ENCODE measurements around the gene ETV5.

ETV5 gene

GRCh38 chr3:186121278-186121677 lies 12.4 kb upstream of the ETV5 start:
- Histone ChIP-seq H3K4me2 (ENCODE audit: low read length) (no peak overlapping the region), H3K9me3 (replicated peaks; ENCODE audit: low read length) (no peaks in the 10 kb centered on the region), H3K9ac (ENCODE audit: low read depth, low read length) (no peak overlapping the region), H3K4me1 (ENCODE audit: control insufficient read depth, insufficient read depth, low read length) (peaks cover 5% of the 10 kb centered on the region), H3K4me3 (ENCODE audit: low read length) (no peak overlapping the region), H3K27me3 (ENCODE audit: control insufficient read depth, insufficient read depth, low read length) (peaks cover 20% of the 10 kb centered on the region), H3K36me3 (ENCODE audit: insufficient read depth, low read length) (no peaks in the 10 kb centered on the region)

GRCh38 chr3:186119499-186119898 lies 10.6 kb upstream of the ETV5 start:
- no peaks in the 10 kb centered on the region for H3K9me3 ChIP-seq (replicated peaks; ENCODE audit: low read length)
- H3K4me1 ChIP-seq (ENCODE audit: control insufficient read depth, insufficient read depth, low read length), result peaks cover 5% of the 10 kb centered on the region
- no peaks in the 10 kb centered on the region for H3K36me3 ChIP-seq (ENCODE audit: insufficient read depth, low read length)
- H3K4me2 ChIP-seq (ENCODE audit: low read length), result no peak overlapping the region
- H3K9ac ChIP-seq (ENCODE audit: low read depth, low read length), result no peak overlapping the region
- no peak overlapping the region for H3K4me3 ChIP-seq (ENCODE audit: low read length)
- peaks cover 20% of the 10 kb centered on the region for H3K27me3 ChIP-seq (ENCODE audit: control insufficient read depth, insufficient read depth, low read length)

- Histone ChIP-seq H3K27me3 (ENCODE audit: control insufficient read depth, insufficient read depth, low read length) (peaks cover 20% of the 10 kb centered on the region), H3K9me3 (replicated peaks; ENCODE audit: low read length) (no peaks in the 10 kb centered on the region), H3K4me1 (ENCODE audit: control insufficient read depth, insufficient read depth, low read length) (peaks cover 5% of the 10 kb centered on the region), H3K36me3 (ENCODE audit: insufficient read depth, low read length) (no peaks in the 10 kb centered on the region), H3K9ac (ENCODE audit: low read depth, low read length) (no peak overlapping the region), H3K4me2 (ENCODE audit: low read length) (no peak overlapping the region), H3K4me3 (ENCODE audit: low read length) (no peak overlapping the region)
These were observed 9.8 kb upstream of the ETV5 start for GRCh38 chr3:186118692-186119091.

- Histone ChIP-seq H3K36me3 (ENCODE audit: insufficient read depth, low read length) (no peaks in the 10 kb centered on the region), H3K9me3 (replicated peaks; ENCODE audit: low read length) (no peaks in the 10 kb centered on the region), H3K4me2 (ENCODE audit: low read length) (no peak overlapping the region), H3K27me3 (ENCODE audit: control insufficient read depth, insufficient read depth, low read length) (peaks cover 20% of the 10 kb centered on the region), H3K4me1 (ENCODE audit: control insufficient read depth, insufficient read depth, low read length) (peaks cover 5% of the 10 kb centered on the region), H3K4me3 (ENCODE audit: low read length) (no peak overlapping the region), H3K9ac (ENCODE audit: low read depth, low read length) (no peak overlapping the region)
These were observed 8.7 kb upstream of the ETV5 start for GRCh38 chr3:186117521-186118134.

GRCh38 chr3:186115239-186115996 lies 6.5 kb upstream of the ETV5 start:
- Histone ChIP-seq H3K4me3 (ENCODE audit: low read length) (no peak overlapping the region), H3K36me3 (ENCODE audit: insufficient read depth, low read length) (no peaks in the 10 kb centered on the region), H3K9me3 (replicated peaks; ENCODE audit: low read length) (no peaks in the 10 kb centered on the region), H3K27me3 (ENCODE audit: control insufficient read depth, insufficient read depth, low read length) (peaks cover 17% of the 10 kb centered on the region), H3K4me2 (ENCODE audit: low read length) (no peak overlapping the region), H3K4me1 (ENCODE audit: control insufficient read depth, insufficient read depth, low read length) (peaks cover 4% of the 10 kb centered on the region), H3K9ac (ENCODE audit: low read depth, low read length) (no peak overlapping the region)

GRCh38 chr3:186110975-186111974 lies 2.4 kb upstream of the ETV5 start:
- Histone ChIP-seq H3K4me3 (ENCODE audit: low read length) (no peak overlapping the region), H3K4me2 (ENCODE audit: low read length) (no peak overlapping the region), H3K9ac (ENCODE audit: low read depth, low read length) (no peak overlapping the region), H3K27me3 (ENCODE audit: control insufficient read depth, insufficient read depth, low read length) (no peaks in the 10 kb centered on the region), H3K9me3 (replicated peaks; ENCODE audit: low read length) (no peaks in the 10 kb centered on the region), H3K36me3 (ENCODE audit: insufficient read depth, low read length) (no peaks in the 10 kb centered on the region), H3K4me1 (ENCODE audit: control insufficient read depth, insufficient read depth, low read length) (peaks cover 21% of the 10 kb centered on the region)

GRCh38 chr3:186109897-186110803 lies 1.3 kb upstream of the ETV5 start:
- no peaks in the 10 kb centered on the region for H3K9me3 ChIP-seq (replicated peaks; ENCODE audit: low read length)
- H3K4me2 ChIP-seq (ENCODE audit: low read length), result peak overlapping the region; percentile 91
- H3K27me3 ChIP-seq (ENCODE audit: control insufficient read depth, insufficient read depth, low read length), result no peaks in the 10 kb centered on the region
- H3K9ac ChIP-seq (ENCODE audit: low read depth, low read length), result peak overlapping the region; percentile 86
- peaks cover 21% of the 10 kb centered on the region for H3K4me1 ChIP-seq (ENCODE audit: control insufficient read depth, insufficient read depth, low read length)
- H3K4me3 ChIP-seq (ENCODE audit: low read length), result peak overlapping the region; percentile 76
- H3K36me3 ChIP-seq (ENCODE audit: insufficient read depth, low read length), result peaks cover 5% of the 10 kb centered on the region

- Histone ChIP-seq H3K4me3 (ENCODE audit: low read length) (peak overlapping the region; percentile 77), H3K36me3 (ENCODE audit: insufficient read depth, low read length) (peaks cover 12% of the 10 kb centered on the region), H3K4me2 (ENCODE audit: low read length) (peak overlapping the region; percentile 83), H3K9me3 (replicated peaks; ENCODE audit: low read length) (no peaks in the 10 kb centered on the region), H3K27me3 (ENCODE audit: control insufficient read depth, insufficient read depth, low read length) (no peaks in the 10 kb centered on the region), H3K4me1 (ENCODE audit: control insufficient read depth, insufficient read depth, low read length) (peaks cover 31% of the 10 kb centered on the region), H3K9ac (ENCODE audit: low read depth, low read length) (peak overlapping the region; percentile 82)
These were observed 566 bp downstream of the ETV5 start for GRCh38 chr3:186108106-186108940.

GRCh38 chr3:186107215-186108105 lies 1.4 kb downstream of the ETV5 start:
- Histone ChIP-seq H3K4me2 (ENCODE audit: low read length) (peak overlapping the region; percentile 83), H3K9ac (ENCODE audit: low read depth, low read length) (peak overlapping the region; percentile 82), H3K4me3 (ENCODE audit: low read length) (peak overlapping the region; percentile 77), H3K4me1 (ENCODE audit: control insufficient read depth, insufficient read depth, low read length) (peaks cover 32% of the 10 kb centered on the region), H3K9me3 (replicated peaks; ENCODE audit: low read length) (no peaks in the 10 kb centered on the region), H3K27me3 (ENCODE audit: control insufficient read depth, insufficient read depth, low read length) (no peaks in the 10 kb centered on the region), H3K36me3 (ENCODE audit: insufficient read depth, low read length) (peaks cover 13% of the 10 kb centered on the region)
